DMS114 treated with DMSO at 0.1 percent for 48 hours (cell line): ENCODE data around the gene LCE1D.

Experiments used
- DNase-seq: peaks from one replicate; lab custom pipeline; 2025; ENCODE audit not compliant: unreplicated experiment; lab: John Stamatoyannopoulos, UW

LCE1D gene

GRCh38 chr1:152811671-152812070 lies 15.2 kb downstream of the LCE1D start, which contains the start of gene LCE1B:
Gene LCE1B, plus strand, starts transcription at chr1:152811971. Its CDS starts 476 bp downstream, at chr1:152812447.
- no peak for DNase-seq

- no peak for DNase-seq
Measured at GRCh38 chr1:152817309-152817708, 20.8 kb downstream of the LCE1D start.

- no peak for DNase-seq
Measured at GRCh38 chr1:152823294-152823693, 26.8 kb downstream of the LCE1D start.

GRCh38 chr1:152824964-152825363 lies 28.4 kb downstream of the LCE1D start:
- DNase-seq: no peak

- DNase-seq: no peak
Measured at GRCh38 chr1:152827173-152827572, 30.7 kb downstream of the LCE1D start, which contains the start of gene LCE1A. Gene LCE1A, plus strand, starts transcription at chr1:152827473. Its CDS starts 0 bp downstream, at chr1:152827473.

- DNase-seq: no peak
Measured at GRCh38 chr1:152836870-152837269, 40.3 kb downstream of the LCE1D start.

GRCh38 chr1:152842556-152842955 lies 46.0 kb downstream of the LCE1D start, which contains the start of gene LCE6A:
Gene LCE6A, plus strand, starts transcription at chr1:152842856. Its CDS starts 665 bp downstream, at chr1:152843521.
- no peak for DNase-seq
